GM10847 (cell line): ENCODE results near the gene FGFR3.

Experiments used
- POLR2A ChIP-seq: IDR thresholded peaks from 2 replicates; pipeline ENCODE4 v1.6.1; 2011; ENCODE audit not compliant: insufficient read length; ENCODE audit errors: extremely low read depth

Gene FGFR3

DNA sequence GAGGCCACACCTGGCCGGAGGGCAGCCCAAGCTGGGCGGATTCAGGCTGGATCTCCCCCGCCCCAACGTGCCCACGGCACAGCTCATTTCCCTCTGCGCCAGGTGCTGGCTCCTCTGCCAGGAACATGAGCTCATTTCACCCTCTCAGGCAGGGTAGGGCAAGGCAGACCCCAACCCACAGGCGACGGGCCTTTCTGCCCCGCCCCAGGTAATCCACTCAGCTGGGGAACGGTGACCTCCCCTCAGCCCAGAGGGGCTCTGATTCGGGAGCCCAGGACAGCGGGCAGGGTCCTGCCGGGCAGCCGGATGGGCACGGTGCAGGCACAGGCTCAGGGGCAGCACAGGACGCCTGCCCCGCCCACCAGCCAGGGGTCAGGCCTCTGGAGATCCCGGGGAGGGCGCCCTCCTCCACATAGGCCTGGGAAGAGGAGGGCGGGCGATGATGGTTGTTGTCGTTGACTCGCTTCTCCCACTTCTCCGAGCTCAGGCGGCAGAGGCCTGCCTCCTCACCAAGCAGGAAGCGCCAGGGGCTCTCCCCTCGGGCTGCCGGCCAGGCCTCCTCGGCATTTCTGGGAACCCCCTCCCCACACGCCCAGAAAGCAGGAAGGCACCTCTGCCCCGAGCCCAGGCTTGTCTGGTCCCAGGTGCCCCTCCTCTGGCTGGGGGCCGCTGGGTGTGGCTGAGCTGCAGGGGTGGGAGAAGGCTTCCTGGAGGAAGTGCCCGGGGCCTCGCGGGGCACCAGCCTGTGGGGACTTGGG is 40.6 kb upstream of the FGFR3 start:
- no peak for TF ChIP-seq POLR2A

DNA sequence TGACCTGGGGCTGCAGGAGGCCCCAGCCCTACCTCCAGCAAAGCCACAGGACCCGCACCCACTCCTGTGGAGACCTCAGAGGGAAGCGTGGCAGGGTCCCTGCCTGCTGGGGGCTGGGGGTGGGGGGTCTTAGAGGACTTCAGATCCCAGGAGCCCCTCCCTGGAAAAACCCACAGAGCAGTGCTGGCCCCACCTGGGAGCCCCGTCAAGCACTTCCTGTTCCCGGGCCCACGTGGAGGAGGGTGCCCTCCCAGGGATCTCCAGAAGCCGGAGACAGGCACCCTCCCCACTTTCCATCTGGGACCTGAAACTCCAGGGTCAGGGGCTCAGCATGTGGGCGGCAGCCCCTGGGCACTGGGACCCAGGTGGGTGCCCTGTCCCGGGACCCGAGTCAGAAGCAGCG is 39.8 kb upstream of the FGFR3 start:
- no peak for TF ChIP-seq POLR2A

DNA sequence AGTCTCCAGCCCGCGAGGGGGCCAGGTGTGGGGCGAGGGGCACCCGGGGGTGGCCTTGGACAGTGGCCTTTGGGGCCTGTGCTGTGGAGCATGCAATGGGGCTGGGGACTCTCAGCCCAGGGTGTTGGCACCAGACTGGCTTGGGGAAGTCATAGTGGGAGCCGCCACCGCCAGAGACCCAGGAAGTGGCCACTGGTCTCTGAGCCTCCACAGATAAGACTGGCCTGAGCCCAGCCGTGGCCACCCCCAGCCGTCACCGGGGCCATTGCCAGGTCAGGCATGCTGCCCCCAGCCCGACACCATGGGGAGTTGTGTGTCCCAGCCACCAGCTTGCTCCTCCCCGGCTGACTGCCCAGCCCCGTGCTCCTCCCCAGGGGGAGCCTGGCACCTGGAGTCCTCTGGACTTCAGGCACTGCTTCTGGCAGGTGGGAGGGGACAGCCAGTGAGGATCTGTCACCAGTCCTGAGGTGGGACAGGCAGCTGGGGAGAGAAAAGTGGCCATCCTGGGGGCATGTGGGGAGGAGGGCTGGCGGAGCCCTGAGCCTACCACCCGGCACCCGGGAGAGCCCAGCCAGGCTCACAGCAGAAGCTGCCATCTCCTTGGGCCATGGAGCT is 39.3 kb upstream of the FGFR3 start:
- TF ChIP-seq POLR2A, result no peak

DNA sequence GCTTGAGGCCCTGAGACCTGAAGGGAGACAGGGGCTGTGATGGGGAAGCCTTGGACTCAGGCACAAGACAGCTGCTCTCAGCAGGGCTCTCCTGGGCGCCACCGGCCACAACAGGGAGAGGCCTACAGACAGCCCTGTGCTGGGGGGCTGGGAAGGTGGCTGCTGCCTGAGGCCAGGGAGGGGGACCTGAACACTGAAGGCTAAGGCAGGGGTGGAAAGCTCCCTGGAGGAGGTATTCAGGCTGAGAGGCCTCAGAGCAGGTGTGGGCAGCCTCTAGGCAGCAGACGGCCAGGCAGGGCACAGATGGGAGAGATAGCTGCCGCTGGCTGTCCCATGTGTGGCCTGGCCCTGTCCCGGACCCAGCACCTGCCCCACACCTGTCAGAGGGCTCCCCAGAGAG is 38.8 kb upstream of the FGFR3 start:
- no peak for TF ChIP-seq POLR2A

DNA sequence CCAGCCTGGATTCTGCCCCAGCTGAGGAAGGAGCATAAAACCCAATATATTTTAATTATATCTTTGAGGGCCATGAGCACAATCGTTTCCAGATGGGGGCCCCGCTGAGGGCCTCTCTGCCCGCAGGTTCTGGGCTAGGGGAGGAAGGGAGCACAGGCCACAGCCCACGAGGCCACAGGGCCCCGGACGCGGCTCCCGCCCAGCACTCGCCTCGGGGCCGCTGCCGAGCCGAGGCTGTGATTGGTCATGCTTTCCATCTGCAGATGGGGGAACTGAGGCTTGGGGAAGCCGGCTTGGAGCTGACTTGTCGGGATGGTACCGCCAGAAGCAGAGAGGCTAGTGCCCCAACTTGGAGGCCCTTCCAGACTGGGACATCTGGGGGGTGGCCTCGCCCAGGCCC is 37.8 kb upstream of the FGFR3 start:
- TF ChIP-seq POLR2A, result no peak

DNA sequence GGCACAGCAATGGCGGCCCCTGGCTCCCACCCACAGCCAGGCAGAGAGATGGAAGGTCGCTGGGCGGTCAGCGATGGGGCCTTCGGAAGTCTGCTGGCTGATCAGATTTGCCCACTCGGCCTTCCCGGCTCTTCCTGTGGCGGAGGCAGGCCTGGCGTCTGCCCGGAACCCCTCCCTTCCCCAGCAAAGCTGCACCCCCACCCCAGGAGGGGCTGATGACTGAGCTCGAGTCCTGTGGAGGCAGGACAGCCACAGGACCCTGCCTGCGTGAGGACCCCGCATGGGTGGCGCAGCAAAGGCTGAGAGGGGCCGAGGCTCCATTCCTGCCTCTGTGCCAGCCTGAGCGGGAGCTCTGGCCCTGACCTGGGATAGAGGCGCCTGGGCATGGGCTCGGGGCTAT is 37.0 kb upstream of the FGFR3 start:
- TF ChIP-seq POLR2A, result no peak

DNA sequence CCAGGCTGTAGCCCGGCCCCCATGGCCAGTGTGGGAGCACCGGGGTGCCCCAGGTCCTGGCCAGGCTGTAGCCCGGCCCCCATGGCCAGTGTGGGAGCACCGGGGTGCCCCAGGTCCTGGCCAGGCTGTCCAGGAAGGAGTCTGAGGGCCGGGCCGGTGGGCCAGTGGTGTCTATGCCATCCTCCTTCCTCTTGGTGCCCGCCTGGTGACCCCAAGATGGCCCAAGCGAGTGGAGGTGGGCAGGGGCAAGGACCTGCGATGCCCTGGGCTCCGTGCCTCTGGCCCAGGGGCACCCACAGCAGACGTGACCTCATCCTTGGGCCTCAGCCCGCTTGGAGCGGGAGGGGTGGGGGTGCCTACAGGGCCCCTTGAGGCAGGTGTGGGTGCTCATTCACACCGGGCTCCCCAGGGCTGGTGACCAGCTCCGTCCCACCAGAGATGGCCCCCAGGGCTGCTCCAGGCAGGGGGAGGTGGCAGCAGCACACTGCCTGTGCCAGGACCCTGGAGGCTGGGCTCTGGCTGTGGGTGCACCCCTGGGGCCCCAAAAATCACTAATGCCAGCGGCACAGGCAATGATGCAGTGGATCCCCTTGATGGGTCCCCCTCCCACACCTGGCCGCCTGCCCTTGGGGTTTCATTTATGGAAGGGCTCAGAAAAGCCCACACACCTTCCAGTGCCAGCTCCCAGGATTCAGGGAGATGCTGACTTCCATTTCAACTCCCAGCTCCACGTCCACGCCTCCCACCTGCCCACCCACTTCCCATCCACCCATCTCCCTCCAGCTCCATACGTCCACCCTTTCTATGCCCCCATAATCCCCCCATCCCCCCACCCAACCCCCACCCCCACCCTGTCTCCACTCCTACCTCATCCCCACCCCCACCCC is 36.0 kb upstream of the FGFR3 start:
- no peak for TF ChIP-seq POLR2A

DNA sequence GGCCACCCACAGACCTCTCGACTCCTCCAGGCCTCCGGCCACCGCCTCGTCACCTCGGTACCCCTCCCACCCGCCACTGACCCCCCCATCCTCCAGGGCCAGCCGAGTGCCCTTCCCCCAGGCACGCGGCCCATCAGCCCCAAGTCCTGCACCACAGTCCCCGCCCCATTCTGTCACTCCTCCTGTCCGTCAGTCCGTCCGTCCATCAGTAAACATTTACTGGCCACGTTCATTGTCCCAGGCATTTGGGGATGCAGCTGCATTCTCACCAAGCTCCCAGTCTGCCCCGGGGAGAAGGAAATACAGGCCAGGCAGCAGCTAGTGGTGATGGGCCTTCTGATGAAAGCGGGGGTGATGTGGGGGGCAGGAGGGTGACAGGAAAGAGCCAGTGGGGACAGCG is 35.3 kb upstream of the FGFR3 start:
- no peak for TF ChIP-seq POLR2A

DNA sequence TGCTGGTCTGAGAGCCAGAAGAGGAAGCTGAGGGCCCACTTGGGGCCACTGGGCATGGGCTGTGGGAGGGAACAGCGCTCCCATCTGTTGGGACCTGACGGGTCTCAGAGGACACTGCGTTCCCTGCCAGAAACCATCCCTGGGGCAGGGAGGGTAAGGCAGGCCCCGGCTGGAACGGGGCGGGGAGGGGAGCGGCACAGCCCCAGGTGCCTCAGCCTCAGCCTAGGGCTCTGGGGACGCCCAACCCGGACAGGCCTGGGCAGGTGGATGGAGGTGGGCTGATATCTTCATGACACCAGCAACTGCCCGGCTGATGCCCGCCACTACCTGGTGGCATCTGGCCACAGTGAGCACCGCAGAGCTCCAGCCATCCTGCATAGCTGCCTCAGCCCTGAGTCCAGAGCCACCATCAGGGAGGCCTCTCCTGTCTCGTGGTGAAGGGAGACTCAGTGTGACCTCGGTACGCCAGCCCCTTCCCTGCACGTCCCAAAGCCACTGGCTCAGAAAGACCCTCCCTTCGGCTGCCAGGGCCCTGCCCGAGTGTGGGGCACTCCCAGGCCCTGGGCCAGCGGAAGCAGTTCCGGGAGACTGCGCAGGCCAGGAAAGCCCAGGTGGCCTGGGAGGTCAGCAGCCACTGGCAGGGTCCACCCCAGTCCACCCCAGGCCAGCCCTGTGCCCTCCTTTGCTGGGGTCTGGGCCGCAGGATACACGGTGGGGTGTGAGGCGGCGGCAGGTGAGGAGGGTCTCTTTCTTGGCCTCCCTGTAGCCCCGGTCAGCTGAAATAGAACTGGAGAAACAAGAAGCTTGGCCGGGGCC is 34.6 kb upstream of the FGFR3 start:
- no peak for TF ChIP-seq POLR2A

DNA sequence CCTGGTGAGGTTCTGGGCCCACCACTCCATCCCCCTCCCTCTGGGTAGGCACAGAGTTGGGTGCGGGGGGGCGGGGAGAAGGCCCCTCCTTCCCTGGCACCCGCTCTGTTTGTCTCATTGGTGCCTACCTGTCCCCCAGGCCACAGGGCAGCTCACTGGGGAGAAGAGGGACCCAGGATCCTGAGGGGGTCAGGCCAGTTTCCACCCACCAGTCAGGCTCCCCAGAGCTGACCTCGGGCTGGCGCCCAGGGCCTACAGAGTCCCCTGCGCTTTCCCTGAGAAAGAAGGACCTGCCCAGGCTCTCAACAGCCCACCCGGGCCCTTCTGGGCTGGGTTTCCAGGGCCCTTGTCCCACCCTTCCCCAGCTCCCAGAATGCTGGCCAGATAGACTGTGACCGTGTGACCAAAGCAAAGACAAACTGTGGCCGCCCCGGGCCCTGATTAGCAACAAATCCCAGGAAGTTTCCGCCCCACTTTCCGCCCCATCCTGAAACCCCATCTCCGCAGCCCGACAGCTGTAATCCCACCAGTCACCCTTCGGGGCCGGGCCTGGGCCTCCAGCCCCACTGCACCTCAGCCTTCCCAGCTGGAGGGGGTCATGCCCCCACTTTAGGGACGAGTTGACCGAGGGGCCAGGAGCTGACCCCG is 33.8 kb upstream of the FGFR3 start:
- no peak for TF ChIP-seq POLR2A

DNA sequence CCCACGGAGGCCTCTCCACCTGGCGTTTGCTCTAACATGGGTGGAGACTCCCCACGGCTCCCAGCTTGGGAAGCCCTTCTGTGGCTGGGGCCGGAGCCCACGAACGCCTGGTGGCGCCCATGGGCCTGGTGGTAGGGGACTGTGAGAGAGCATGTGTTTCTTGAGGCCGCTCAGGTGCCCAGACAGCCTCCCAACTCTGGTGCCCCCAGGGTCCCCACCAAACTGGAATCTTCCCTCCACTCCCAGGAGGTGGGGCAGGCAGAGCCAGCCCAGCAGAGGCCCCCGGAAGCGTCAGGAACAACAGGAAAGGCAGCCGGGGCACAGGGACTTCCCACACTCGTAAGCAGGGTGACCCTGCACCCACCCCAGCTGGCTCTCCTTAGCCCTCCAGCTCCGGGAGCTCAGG is 33.3 kb upstream of the FGFR3 start:
- TF ChIP-seq POLR2A, result no peak

DNA sequence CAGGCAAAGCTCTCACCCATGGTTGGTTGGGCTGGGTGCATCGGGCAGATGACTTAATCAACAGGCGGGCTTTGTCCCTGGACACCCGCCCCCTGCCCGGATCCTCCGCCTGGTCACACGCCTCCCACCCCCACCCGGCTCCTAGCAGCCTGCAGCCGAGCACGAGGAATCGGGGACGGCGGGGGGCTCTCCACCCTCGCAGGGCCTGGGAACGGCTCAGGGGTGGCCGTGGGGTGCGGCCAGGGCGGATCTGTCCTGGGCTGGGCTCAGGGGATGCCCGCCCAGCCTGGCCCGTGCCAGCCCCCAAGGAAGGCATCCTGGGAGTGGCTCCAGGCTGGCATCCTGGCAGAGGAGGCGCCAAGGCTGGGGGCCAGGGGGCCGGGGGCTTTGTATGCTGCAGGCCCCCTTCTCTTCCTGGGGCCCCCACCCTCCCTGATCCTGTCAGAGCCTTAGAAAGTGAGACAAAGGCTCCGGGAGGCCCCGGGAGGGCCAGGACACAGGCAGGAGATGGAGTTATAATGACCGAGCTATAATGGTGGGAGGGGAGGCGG is 32.5 kb upstream of the FGFR3 start:
- no peak for TF ChIP-seq POLR2A

DNA sequence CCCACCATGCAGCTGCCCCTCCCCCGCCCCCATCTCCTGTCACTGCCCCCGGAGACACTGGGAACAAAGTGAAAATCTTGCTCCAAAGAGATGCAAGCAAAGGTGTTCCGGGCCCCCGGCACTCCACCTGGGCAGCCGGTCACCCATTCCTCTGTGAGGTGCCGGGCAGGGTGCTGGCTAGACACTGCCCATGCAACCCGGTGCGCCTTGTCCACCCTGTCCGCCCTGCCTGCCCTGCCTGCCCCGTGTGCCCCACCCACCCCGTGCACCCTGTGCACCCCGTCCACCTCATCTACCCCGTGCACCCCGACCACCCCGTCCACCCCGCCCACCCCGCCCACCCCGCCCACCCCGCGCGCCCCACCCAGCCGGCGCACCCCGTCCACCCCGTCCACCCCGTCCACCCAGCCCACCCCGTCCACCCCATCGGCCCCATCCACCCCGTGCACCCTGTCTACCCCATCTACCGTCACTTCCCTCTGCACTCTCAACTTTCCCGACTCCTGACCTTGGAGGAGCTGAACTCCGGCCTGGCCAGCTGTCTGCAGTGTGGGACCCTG is 31.9 kb upstream of the FGFR3 start:
- TF ChIP-seq POLR2A, result no peak
